HG02840 (cell line): Measurements from ENCODE around the gene NTRK3.
"Not testable (repeated sequence)": the region's sequence is repeated elsewhere in the genome, so short reads cannot be mapped to it uniquely, and the experiment has no call there.

ENCODE experiments used
- ATAC-seq: cut with Tn5 transposase; IDR thresholded peaks from one replicate; pipeline ENCODE4 v1.9.1; 2021; ENCODE audit warnings: mild to moderate bottlenecking, moderate library complexity, moderate number of reproducible peaks; ENCODE audit not compliant: unreplicated experiment, low FRiP score

NTRK3 gene

DNA sequence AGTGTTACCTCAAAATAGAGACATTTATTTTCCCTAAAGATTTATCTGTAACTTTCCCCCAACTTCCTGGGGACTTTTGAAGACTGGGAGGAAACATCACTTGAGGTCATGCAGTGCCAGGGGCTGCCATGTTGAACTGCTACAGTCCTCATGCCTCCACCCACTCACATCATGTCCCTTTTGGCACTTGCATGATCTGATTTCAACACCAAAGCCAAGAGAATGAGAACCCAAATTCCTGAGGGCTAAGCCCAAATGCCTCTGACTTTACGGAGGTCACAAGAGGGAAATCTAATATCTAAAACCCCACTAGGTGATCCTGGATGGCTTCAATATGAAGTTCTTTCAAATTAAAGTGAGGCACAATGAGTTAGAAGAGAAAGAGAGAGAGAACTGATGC lies 213.1 kb downstream of the NTRK3 start:
- no peak for ATAC-seq

DNA sequence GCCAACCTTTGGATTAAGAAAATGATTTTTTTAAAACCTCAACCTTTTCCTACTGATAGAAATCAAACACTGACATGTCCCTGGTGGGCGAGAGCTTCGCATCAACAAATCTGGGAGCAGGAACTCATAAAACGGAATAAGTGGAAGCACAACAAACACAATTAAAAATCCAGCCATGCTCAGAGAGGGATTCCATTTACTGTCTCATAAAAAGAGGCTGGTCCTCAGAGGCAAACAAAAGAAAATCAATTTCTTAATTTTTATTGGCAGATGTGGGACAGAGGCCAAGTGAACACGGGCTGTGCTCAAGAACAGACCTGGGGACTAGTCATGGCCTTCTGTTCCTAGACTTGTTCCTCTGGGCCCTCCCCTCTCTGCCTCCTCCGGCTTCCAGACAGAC lies 214.5 kb downstream of the NTRK3 start:
- no peak for ATAC-seq

DNA sequence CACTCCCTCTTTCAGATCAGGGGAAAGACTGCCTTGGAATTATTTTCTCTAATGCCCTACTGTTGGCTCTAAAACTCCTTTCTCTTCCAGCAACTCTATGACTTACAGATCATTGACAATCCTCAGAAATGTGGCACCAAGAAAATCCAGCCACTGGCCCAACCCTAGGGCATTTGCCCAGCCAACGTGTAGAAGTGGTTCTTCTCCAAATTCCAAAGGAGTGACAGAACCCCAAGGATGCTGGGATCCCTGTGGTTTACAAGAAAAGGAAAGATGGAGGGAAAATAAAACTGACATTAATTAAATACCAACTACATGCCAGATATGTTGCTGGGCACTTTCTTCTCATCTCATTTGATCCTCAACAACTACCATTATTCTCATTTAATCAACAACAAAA lies 216.0 kb downstream of the NTRK3 start:
- ATAC-seq = no peak

DNA sequence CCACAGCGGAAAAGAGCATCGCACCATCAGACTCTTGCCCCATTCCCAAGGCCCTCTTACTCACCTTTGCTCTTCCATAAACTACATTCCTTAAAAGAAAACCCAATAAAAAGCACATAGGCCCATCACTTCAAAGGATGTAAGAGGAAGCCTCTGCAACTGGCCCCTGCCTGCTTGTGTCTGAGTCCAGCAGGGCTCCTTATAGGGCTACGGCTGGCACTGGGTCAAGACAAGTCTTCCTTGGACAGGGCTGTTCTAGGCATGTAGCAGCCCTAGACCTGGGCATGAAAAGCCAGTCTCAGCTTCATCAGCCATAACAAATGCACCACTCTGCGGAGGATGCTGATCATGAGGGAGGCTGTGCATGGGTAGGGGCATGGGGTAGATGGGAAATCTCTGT lies 218.3 kb downstream of the NTRK3 start:
- ATAC-seq = no peak

DNA sequence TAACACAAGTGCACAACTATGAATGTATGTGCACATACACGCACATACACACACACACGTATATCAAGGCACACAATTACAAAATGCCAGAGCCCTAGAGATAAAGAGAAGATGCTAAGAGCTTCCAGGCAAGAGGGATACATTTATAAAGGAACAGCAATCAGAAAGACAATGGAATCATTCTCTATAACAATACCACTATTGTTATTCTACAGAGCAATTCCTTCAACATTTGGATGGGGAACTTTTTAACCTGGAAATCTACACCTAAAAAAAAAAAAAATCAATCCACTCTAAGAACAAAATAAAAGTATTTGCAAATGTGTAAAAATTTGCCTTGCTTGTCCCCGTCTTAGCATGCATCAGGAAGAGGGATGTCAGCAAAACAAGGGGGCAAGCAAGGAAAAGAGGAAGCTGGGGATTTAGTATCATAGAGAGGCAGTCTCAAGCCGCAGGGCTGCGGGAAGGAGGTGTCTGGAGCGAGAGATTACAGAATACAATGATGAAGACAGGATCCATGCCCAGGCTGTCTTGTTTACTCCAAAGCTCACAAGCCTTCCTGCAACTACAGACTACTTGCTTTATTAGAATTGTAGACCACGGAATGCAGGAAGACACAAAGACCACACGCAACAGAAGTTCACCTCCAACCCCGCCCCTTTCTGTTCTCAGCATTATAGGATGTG lies 220.2 kb downstream of the NTRK3 start:
- no peak for ATAC-seq

DNA sequence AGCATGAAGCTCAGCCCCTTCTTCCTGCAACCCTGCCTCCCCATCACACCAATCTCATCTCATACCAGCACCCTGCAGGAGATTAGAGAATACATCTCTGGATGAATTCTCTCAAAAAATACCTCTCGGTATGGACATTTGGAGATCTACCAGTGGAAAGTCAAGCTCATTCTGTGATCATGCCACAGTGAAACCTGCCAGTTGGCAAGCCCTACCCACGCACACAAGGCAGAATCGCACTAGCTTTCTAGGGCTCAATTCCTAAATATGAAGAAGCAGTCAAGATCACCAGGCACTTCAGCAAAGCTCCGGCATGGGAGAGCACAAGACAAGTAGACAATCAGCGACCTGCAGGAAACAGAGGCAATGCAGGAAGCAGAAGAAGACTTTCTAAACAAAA lies 221.2 kb downstream of the NTRK3 start:
- ATAC-seq = no peak

DNA sequence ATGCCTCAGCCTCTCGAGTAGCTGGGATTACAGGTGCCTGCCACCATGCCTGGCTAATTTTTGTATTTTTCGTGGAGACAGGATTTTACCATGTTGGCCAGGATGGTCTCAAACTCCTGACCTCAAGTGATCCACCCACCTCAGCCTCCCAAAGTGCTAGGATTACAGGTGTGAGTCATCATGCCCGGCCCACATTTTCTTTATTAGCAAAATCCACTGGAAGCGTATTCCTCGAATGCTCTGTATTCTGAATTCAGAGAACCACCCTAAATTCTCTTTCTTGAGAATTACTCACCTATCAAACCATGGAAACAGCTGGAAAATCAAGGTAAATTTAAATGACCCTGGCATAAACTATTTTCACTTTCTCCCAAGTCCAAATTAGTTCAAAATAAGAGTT lies 223.1 kb downstream of the NTRK3 start:
- ATAC-seq = not testable (repeated sequence)

DNA sequence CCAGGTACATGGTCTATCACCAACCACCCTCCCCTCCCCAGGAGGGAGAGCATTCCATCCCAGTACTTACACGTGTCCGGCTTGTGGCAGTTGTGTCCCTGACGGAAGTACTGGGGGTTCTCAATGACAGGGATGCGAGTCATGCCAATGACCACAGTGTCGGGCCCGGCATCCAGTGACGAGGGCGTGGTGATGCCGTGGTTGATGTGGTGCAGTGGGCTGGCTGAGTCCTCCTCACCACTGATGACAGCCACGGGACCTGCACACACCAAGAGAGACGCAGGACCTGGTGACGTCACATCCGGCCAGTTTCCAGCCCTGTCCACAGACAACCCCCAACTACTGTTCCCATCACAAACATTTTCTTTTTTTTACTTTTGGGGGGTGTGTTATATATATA lies 223.8 kb downstream of the NTRK3 start:
- ATAC-seq = no peak

DNA sequence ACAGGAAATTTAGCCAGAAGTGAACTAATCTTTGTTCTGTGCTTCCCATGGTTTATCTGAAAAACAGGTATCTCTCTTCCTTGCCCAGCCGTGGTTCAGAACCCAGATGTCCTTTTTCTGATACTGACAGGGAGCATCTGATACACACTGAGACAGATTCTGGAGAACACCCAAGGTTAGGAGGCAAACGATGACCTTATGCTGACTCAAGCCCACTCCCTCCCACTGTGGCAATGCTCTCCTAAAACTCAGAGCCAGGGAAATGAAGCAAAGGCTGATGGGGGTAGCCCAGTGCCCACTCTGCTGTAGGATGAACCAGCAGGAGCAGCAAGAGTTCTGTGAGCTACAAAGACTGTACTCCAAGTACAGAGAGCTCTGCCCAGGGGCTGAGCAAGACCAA lies 225.1 kb downstream of the NTRK3 start:
- no peak for ATAC-seq

DNA sequence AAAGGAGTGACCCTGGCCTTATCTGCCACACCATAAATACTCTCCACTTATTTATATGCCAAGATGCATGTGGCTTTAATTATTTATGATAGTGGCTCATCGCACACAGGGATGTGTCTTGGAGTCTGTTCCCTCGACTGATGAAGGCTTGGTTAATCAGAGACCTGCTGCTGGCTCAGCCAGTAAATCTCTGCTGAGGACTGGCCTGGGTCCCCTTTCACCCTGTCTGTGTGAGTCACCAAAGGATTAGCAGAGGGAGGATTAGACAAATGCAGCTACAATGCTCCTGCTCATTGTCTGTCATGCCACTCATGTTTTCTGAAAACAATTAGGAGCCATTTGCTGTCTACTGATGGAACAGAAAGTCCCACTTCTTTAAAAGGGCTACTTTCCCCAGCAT lies 226.8 kb downstream of the NTRK3 start:
- no peak for ATAC-seq

DNA sequence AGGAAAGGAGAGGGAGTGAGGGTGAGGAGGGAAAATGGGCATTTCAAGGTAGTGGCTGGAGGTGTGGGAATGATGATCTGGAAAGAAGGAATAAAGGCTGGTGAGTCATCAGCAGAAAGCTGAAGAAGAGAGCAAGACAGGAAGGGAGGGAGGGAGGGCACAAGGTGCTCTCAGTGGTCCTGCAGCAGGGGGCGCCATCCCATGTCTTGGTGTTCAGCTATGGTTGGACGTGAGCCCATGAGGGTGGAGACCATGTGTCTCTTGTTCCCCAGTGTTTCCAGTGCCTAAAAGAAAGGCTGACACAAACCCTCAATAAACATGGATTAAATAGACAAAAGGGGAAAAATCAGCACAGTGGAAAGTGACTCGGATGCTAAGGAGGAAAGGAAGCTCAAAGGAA lies 228.5 kb downstream of the NTRK3 start:
- ATAC-seq = no peak

DNA sequence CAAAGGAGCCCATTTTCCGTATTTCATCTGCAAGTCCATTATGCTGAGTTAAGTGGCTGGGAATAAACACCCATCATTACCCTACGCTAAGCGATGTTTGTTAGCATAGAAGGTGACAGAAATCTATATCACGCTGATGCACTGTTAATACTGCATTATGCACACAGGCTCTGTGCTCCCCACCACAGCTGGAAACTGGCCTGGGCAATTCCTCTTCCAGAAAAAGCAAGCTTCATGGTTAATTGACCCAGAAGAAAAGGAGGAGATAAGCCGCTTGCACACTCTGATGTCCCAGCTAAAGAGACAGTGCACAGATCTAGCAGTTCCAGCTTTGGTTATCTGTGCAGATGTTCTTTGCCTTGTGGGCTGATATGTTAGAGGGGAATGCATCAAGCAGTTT lies 232.6 kb downstream of the NTRK3 start:
- ATAC-seq = no peak

DNA sequence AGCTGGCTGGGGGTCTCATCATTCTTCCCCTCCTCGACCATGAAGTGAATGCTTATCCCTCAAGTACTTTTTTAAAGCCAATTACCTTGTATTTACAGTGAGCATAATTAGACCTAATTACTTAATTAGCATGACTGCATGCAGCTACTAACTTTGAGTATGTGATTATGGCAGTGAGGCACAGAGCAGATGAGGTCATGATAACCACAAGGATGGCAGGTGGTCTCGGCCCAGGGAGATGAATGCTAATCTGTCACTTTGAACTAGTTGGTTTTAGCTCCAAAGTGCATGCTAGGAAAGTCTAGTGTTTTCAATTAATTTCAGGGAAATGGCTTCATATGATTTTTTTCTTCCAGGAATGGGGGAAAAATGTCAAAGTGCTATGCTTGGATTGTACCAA lies 233.8 kb downstream of the NTRK3 start:
- ATAC-seq = no peak

DNA sequence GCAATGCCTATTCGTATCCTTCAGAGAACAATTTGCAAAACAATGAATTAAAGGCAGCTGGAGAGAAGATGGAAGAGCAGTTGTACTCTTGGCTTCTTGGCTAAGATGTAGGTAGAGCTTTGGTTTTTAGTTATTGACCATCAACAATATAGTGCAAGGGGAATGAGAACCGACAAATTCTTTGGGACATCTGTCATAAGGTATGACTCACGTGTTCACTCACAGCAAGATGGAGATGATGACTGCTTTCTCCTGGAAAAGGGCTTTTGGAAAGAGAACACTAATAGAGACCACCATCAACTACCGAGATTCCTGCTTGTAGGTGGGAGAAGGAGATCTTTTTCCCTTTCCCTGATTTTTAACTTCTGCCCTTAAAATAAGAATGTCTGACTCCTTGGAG lies 234.9 kb downstream of the NTRK3 start:
- ATAC-seq = no peak

DNA sequence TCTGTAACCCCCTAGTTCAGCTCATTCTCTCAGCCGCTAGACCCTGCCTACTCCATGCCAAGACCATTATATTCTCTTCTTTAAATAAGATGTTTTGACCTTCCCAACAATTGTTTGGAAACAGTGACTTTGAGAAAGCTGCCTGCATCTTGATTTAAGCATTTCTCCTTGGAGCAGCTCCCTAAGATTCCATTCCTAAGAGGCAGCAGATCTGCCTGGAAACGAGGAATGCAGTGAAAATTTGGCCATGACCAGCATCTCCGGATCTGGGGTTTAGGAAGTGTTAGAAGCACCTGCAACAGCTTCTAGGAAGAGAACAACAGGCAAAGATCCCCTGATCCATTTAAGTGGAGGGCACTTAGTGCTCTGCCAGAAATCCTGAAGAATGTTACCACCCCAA lies 235.7 kb downstream of the NTRK3 start:
- ATAC-seq = no peak

DNA sequence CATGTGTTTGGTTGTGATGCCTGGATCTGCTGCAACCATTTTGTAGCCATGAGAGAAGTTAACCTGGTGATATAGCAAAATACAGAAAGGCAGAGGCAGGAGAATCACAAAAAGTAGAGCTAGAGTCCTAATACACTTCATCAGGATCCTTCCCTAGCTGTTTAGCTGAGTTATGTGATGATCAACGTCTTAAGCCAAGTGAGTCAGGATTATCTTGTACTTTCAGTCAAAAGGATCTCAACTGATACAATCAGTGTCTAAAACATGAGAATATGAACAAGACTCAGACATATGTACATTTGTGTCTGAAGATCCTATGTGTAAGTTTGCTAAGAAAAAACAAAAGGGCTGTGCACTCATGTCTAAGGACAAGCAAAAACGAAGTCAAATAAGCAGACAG lies 236.9 kb downstream of the NTRK3 start:
- ATAC-seq = no peak

DNA sequence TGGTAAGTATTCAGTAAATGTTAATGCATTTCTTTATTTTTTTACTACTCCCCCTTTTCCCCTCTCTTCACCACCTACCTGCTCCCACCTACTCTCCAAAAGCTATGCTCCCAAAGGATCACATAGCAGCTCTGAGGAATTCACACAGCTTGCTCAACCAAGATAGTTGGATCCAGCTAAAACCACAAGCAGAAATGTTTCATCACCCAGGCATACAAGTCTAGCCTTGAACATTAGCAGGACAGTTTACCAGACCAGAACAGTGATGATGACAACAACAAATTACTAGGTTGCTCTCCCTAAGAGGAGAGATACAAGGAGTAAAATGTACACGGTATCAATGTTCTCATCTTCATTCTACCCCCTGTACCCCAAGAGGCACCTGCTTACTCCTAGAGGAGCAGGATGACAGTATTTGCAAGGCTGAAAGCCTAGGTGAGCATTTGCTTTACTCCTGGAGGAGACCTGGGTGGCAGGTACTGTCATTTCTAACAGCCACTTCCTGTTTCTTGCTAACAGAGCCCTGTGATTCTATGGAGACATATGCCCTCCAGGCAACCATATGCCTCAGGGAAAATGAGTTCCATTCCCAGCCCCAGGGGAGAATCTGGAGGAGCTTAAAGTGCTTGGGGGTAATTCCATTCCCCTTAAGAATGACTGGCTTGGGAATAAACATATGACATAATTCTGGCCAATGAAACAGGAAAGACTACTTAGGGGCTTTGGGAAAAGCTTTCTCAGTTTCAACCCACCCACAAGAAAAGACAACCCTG lies 237.5 kb downstream of the NTRK3 start:
- ATAC-seq = no peak

DNA sequence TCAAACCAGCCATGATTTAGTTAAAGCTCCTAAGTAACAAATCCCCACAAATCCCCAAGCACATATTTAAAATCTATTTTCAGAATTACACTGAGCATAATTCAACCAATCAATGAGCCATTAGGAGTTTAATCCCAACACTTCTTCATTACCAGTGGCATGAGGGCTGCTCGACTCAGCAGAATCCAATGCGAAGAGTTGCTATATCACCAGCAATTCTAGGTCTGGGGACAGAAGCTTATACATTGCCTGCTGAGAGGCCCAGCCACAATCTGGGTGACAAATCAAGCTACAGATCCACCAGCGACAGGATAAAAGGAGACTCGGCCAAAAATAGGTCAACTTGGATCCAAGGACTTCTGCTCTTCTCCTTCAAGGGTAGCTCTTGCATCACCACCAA lies 238.8 kb downstream of the NTRK3 start:
- no peak for ATAC-seq

DNA sequence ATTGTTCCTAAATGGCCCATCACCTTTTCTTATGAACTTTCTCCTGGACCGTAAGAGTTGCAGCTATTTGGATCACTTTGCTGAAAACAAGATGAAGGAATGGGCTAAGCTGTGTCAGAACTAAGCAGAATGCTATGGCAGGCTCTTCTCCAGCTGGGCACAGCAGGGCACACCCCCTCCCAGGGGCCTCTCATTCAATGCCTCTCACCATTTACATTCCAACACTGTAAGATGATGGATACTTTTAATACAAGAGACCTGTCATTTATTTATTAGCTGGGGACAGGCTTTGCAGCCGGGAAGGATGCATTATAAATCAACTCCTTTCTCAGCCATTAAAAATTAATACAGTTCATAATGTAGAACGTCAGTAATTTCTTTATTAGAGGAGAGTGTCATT lies 240.1 kb downstream of the NTRK3 start:
- no peak for ATAC-seq

DNA sequence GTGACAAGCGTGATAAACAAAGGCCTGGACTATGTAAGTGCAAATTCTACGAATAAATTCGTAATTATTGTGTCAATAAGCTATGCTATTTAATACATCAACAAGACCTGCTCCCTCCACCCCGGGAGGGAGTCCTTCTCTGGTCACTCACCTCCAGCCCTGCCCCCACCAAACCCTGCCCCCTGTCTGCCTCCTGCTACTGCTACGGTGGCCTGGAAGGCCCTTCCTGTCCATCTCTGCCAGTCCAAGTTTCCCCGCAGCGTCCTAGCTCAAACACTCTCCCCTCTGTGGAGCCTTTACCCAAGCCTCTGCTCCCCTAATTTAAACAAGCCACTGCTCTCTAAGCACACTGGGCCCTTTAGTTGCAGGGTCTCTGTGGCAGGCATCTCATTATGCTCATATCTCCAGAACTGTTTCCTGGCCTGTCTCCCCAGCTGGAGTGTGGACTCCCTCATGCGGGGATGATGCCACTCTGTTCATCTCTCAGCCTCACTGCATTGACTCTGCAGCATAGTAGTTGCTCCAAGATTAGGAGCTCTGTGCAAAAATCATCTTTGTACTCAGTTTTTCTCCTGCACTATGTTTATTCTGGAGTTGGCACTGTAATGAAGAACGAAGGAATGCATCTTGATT lies 241.2 kb downstream of the NTRK3 start:
- no peak for ATAC-seq

DNA sequence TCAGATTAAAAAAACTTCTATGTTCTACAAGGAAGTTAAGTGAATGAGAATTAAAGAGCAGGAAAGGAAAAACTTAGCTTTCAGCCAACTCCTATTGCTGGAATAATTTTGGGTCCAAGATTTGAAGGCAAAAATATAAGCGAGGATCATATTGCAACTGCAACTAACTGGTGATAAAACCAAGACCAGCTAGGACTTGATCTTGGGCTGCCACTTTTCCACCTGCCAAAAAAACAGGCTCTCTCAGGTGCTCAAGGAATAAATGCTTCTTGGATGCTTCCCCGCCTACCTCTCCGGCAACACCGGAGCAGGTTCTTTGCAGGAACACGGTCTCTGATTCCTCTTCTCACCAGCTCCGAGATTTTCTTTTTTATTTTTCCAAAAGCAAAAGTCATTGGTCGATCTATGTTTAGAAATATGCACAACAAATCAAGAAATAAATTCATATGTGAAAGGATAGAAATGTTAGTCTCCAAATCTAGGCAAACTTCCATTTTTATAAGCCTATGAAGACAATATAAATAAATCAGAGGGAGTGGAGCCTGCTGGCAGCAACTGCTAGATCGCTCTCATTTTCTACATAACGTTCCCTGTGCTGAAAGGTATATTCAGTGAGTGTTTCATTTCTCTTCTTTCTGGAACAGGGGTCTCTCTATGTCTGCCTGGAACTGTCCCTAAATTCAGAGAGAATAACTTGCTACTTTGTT lies 241.9 kb downstream of the NTRK3 start:
- no peak for ATAC-seq
